Astrocyte (in vitro differentiated cells and primary cell): Measurements from ENCODE around the gene MZT1. TPM values are rescaled to one million over a fixed set of nuclear protein-coding genes. Genes with fewer than 3 reads are reported as not detected.

ENCODE experiments used
- DNase-seq: peaks from one replicate; pipeline ENCODE4 v3.0.0-alpha.2; 2010; ENCODE audit warnings: low read depth
- FAIRE-seq: peaks from 2 replicates; lab custom pipeline; 2011; peaks lifted over from hg19 to GRCh38; lab: Jason Lieb, UNC
- H2AFZ ChIP-seq: 2 replicates; pipeline ENCODE4 v1.6.0; 2012; ENCODE audit warnings: low read depth, low read length, inconsistent platforms
- H3K27ac ChIP-seq: 2 replicates; pipeline ENCODE4 v1.5.1; 2011; ENCODE audit warnings: low read depth, low read length, inconsistent platforms
- H3K27me3 ChIP-seq: 2 replicates; pipeline ENCODE4 v1.6.0; 2011; ENCODE audit warnings: low read length, inconsistent platforms; ENCODE audit not compliant: insufficient read depth
- H3K36me3 ChIP-seq: 2 replicates; pipeline ENCODE4 v1.5.1; 2011; ENCODE audit warnings: low read length, inconsistent platforms; ENCODE audit not compliant: insufficient read depth
- H3K4me1 ChIP-seq: 2 replicates; pipeline ENCODE4 v1.5.1; 2011; ENCODE audit warnings: low read length, inconsistent platforms; ENCODE audit not compliant: insufficient read depth
- H3K4me2 ChIP-seq: 2 replicates; pipeline ENCODE4 v1.6.0; 2012; ENCODE audit warnings: low read length, inconsistent platforms
- H3K4me3 ChIP-seq: 2 replicates; pipeline ENCODE4 v1.5.1; 2011; ENCODE audit warnings: low read depth, mild to moderate bottlenecking, low read length, inconsistent platforms; ENCODE audit not compliant: insufficient read depth
- H3K79me2 ChIP-seq: 2 replicates; pipeline ENCODE4 v1.6.0; 2012; ENCODE audit warnings: mild to moderate bottlenecking, low read length, inconsistent platforms; ENCODE audit not compliant: insufficient read depth
- H3K9ac ChIP-seq: 2 replicates; pipeline ENCODE4 v1.6.0; 2012; ENCODE audit warnings: mild to moderate bottlenecking, low read length, inconsistent platforms
- H3K9me3 ChIP-seq: 2 replicates; pipeline ENCODE4 v1.5.1; 2012; ENCODE audit warnings: low read depth, mild to moderate bottlenecking, low read length, inconsistent platforms; ENCODE audit not compliant: insufficient read depth
- H4K20me1 ChIP-seq: 2 replicates; pipeline ENCODE4 v1.6.0; 2012; ENCODE audit warnings: low read length, inconsistent platforms; ENCODE audit not compliant: insufficient read depth
- H3K27ac Mint-ChIP-seq: one replicate; pipeline ENCODE4 v1.8.0; 2021; ENCODE audit warnings: mild to moderate bottlenecking, mixed read lengths; ENCODE audit not compliant: unreplicated experiment
- H3K27me3 Mint-ChIP-seq: one replicate; pipeline ENCODE4 v1.8.0; 2021; ENCODE audit warnings: low read depth, mixed read lengths; ENCODE audit not compliant: unreplicated experiment
- H3K36me3 Mint-ChIP-seq: one replicate; pipeline ENCODE4 v1.8.0; 2021; ENCODE audit warnings: low read depth, mixed read lengths; ENCODE audit not compliant: unreplicated experiment
- H3K4me1 Mint-ChIP-seq: one replicate; pipeline ENCODE4 v1.8.0; 2021; ENCODE audit warnings: low read depth, mixed read lengths; ENCODE audit not compliant: unreplicated experiment
- H3K4me3 Mint-ChIP-seq: one replicate; pipeline ENCODE4 v1.8.0; 2021; ENCODE audit warnings: mild to moderate bottlenecking, moderate library complexity, mixed read lengths; ENCODE audit not compliant: unreplicated experiment
- H3K9me3 Mint-ChIP-seq: one replicate; pipeline ENCODE4 v1.8.0; 2021; ENCODE audit warnings: mild to moderate bottlenecking, mixed read lengths; ENCODE audit not compliant: unreplicated experiment
- total RNA-seq: library from RNA; stranded (reverse); gene quantifications from 2 replicates; pipeline ENCODE4 v1.2.1, GENCODE V29; 2021
- TF ChIP-seq, protein P1 (sequence below): IDR thresholded peaks from 2 replicates; pipeline ENCODE4 v1.5.1; 2011; ENCODE audit warnings: low read depth, mild to moderate bottlenecking, inconsistent platforms, low read length, moderate library complexity; ENCODE audit not compliant: insufficient read depth

Gene MZT1
- total RNA-seq, 1 donor from 2014 or later = 13.5 TPM

GRCh38 chr13:72662548-72662947 lies 64.9 kb downstream of the MZT1 start:
- DNase-seq = no peak
- no peaks in the 10 kb centered on the region for H3K27me3 Mint-ChIP-seq
- no peaks in the 10 kb centered on the region for H3K9me3 Mint-ChIP-seq
- no peak overlapping the region for H3K27ac Mint-ChIP-seq
- no peaks in the 10 kb centered on the region for H3K79me2 ChIP-seq
- no peaks in the 10 kb centered on the region for H3K36me3 Mint-ChIP-seq
- no peak overlapping the region for H3K27ac ChIP-seq
- no peaks in the 10 kb centered on the region for H3K4me1 ChIP-seq
- TF ChIP-seq, protein P1, sequence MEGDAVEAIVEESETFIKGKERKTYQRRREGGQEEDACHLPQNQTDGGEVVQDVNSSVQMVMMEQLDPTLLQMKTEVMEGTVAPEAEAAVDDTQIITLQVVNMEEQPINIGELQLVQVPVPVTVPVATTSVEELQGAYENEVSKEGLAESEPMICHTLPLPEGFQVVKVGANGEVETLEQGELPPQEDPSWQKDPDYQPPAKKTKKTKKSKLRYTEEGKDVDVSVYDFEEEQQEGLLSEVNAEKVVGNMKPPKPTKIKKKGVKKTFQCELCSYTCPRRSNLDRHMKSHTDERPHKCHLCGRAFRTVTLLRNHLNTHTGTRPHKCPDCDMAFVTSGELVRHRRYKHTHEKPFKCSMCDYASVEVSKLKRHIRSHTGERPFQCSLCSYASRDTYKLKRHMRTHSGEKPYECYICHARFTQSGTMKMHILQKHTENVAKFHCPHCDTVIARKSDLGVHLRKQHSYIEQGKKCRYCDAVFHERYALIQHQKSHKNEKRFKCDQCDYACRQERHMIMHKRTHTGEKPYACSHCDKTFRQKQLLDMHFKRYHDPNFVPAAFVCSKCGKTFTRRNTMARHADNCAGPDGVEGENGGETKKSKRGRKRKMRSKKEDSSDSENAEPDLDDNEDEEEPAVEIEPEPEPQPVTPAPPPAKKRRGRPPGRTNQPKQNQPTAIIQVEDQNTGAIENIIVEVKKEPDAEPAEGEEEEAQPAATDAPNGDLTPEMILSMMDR = no peak
- H3K27me3 ChIP-seq = no peaks in the 10 kb centered on the region
- no peak overlapping the region for H3K9ac ChIP-seq
- no peak for FAIRE-seq
- H3K9me3 ChIP-seq = no peaks in the 10 kb centered on the region
- H4K20me1 ChIP-seq = no peaks in the 10 kb centered on the region
- no peak overlapping the region for H3K4me3 ChIP-seq
- H3K4me2 ChIP-seq = no peak overlapping the region
- H2AFZ ChIP-seq = no peak overlapping the region
- H3K4me1 Mint-ChIP-seq = no peaks in the 10 kb centered on the region
- no peak overlapping the region for H3K4me3 Mint-ChIP-seq
- H3K36me3 ChIP-seq = no peaks in the 10 kb centered on the region

Other genes starting within 250 kb of the MZT1 start
- 3.3 and 4.8 TPM in 2 replicates for gene BORA, start 294 bp upstream of the MZT1 start, total RNA-seq
- gene DIS3, start 54.3 kb upstream of the MZT1 start, total RNA-seq = 41.8 and 42.1 TPM in 2 replicates
- 15.5 and 19.3 TPM in 2 replicates for gene PIBF1, start 54.5 kb upstream of the MZT1 start, total RNA-seq